Fibroblast of lung (primary cell): ENCODE results near the gene SHROOM3.

Experiments used
- CTCF ChIP-seq, 2 donors: IDR thresholded peaks in 1 of 2; conservative IDR thresholded peaks in 1 of 2; 1 replicate in 1 of 2; 2 replicates in 1 of 2; pipeline ENCODE4 v1.5.1; 2011 to 2012; ENCODE audit warnings: low read length in 2 of 2, control low read depth in 1 of 2, inconsistent platforms in 1 of 2, low read depth in 1 of 2, mild to moderate bottlenecking in 1 of 2
- EZH2 ChIP-seq: IDR thresholded peaks from 2 replicates; pipeline ENCODE4 v1.5.1; 2012; ENCODE audit warnings: low read length, control low read depth, mild to moderate bottlenecking; ENCODE audit errors: missing control alignments

DNA sequence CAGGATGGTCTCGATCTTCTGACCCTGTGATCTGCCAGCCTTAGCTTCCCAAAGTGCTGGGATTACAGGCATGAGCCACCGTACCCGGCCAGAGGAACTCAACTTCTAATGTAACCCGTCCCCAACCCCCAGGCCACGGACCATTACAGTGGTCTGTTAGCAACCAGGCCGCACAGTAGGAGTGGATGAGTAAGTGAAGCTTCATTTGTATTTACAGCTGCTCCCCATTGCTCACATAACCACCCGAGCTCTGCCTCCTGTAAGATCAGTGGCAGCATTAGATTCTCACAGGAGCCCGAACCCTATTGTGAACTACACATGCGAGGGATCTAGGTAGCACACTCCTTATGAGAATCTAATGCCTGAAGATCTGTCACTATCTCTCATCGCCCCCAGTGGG lies 119.6 kb downstream of the SHROOM3 start:
- TF ChIP-seq CTCF (conservative IDR thresholded peaks at IDR 0.05 in 1 of 2, IDR thresholded peaks at IDR 0.05 in 1 of 2; ENCODE audit: low read depth in 1 of 2, low read length in 2 of 2) (no peak), EZH2 (no peak)
